OCI-LY7 (cell line): Measurements from ENCODE around the gene ZBTB40. TPM values are rescaled to one million over a fixed set of nuclear protein-coding genes. Genes with fewer than 3 reads are reported as not detected.

Source experiments
- BruUV-seq: library from RNA; stranded (reverse); fragments of 400-500 nt; replicated peaks from 2 replicates; lab custom pipeline; 2021; lab: Mats Ljungman, UMichigan
- CTCF ChIA-PET: fragments of 300-600 bp; sonication (Branson Sonifier 250); formaldehyde crosslinking; loops from one replicate; lab custom pipeline; 2022; ENCODE audit warnings: antibody characterized with exemption; ENCODE audit not compliant: unreplicated experiment; lab: Charles Lee
- POLR2A ChIA-PET: fragments of 300-600 bp; sonication (Branson Sonifier 250); formaldehyde crosslinking; loops from one replicate; lab custom pipeline; 2022; ENCODE audit warnings: antibody characterized with exemption; lab: Charles Lee
- DNase-seq: peaks from one replicate; pipeline ENCODE4 v3.0.0-alpha.2; 2015; ENCODE audit warnings: low spot score
- H2AFZ ChIP-seq: fragments of 200-600 bp; sonication (generic), shearing (Covaris generic); 2 replicates; pipeline ENCODE4 v1.6.1; 2014; ENCODE audit warnings: mild to moderate bottlenecking, antibody characterized with exemption, low read length, moderate library complexity
- H3K27ac ChIP-seq: fragments of 200-600 bp; sonication (generic); 2 replicates; pipeline ENCODE4 v1.5.1; 2014; ENCODE audit warnings: mixed run types, low read depth, mild to moderate bottlenecking, moderate library complexity, low read length, inconsistent platforms; ENCODE audit not compliant: poor library complexity, severe bottlenecking
- H3K36me3 ChIP-seq: fragments of 200-600 bp; sonication (generic); 2 replicates; pipeline ENCODE4 v1.6.1; 2014; ENCODE audit warnings: mild to moderate bottlenecking, antibody characterized with exemption, low read length, moderate library complexity, mixed read lengths; ENCODE audit not compliant: insufficient read depth
- H3K4me1 ChIP-seq: fragments of 200-600 bp; sonication (generic); 2 replicates; pipeline ENCODE4 v1.5.1; 2014; ENCODE audit warnings: mild to moderate bottlenecking, low read length; ENCODE audit not compliant: insufficient read depth, poor library complexity, severe bottlenecking
- H3K4me2 ChIP-seq: fragments of 200-600 bp; sonication (generic); 2 replicates; pipeline ENCODE4 v1.6.1; 2014; ENCODE audit warnings: mild to moderate bottlenecking, low read length
- H3K4me3 ChIP-seq: fragments of 200-600 bp; sonication (generic); 2 replicates; pipeline ENCODE4 v1.5.1; 2014; ENCODE audit warnings: mild to moderate bottlenecking, low read depth, low read length; ENCODE audit not compliant: poor library complexity, severe bottlenecking
- H3K79me2 ChIP-seq: fragments of 200-600 bp; sonication (generic); 2 replicates; pipeline ENCODE4 v1.6.1; 2016; ENCODE audit warnings: low read depth, mild to moderate bottlenecking, low read length, moderate library complexity, mixed read lengths; ENCODE audit not compliant: insufficient read depth
- H3K9me2 ChIP-seq: fragments of 200-600 bp; sonication (generic); 2 replicates; pipeline ENCODE4 v1.6.1; 2016; ENCODE audit warnings: mild to moderate bottlenecking, low read length, mixed read lengths; ENCODE audit not compliant: insufficient read depth
- H3K9me3 ChIP-seq: fragments of 200-600 bp; sonication (generic); 2 replicates; pipeline ENCODE4 v1.6.1; 2014; ENCODE audit warnings: mild to moderate bottlenecking, mixed run types, low read length, mixed read lengths
- H4K20me1 ChIP-seq: fragments of 200-600 bp; sonication (generic); 2 replicates; pipeline ENCODE4 v1.6.1; 2014; ENCODE audit warnings: mild to moderate bottlenecking, antibody characterized with exemption, low read length, moderate library complexity, mixed read lengths; ENCODE audit not compliant: insufficient read depth
- CTCF ChIP-seq: fragments of 200-600 bp; sonication (generic); conservative IDR thresholded peaks from 2 replicates; pipeline ENCODE4 v1.5.1; 2014; ENCODE audit warnings: mild to moderate bottlenecking, antibody characterized with exemption, low read length, moderate library complexity, mixed read lengths
- EZH2phosphoT487 ChIP-seq: fragments of 200-600 bp; sonication (generic); IDR thresholded peaks from 2 replicates; pipeline ENCODE4 v1.6.1; 2018; ENCODE audit warnings: low read depth, borderline replicate concordance, mild to moderate bottlenecking, mixed run types, antibody characterized with exemption, low read length, moderate library complexity, mixed read lengths
- intact Hi-C: fragments of 100-400 bp; cut with micrococcal nuclease; formaldehyde crosslinking; loops from one replicate; pipeline ENCODE4 v1.10.0; 2022; ENCODE audit not compliant: unreplicated experiment
- total RNA-seq, 2 experiments: library from RNA; depleted of rRNA in 1 of 2; stranded (reverse); fragments of >200 nt in 1 of 2; shearing (Covaris generic) in 1 of 2; gene quantifications; 2 replicates each; pipeline ENCODE4 v1.2.3, GENCODE V29; 2014 to 2022

Gene ZBTB40
- total RNA-seq, 2 experiments from 2014 or later, result 16.6 to 17.3 TPM

GRCh38 chr1:22410401-22410800 is 41.2 kb upstream of the ZBTB40 start:
- no peaks in the 10 kb centered on the region for H3K4me1 ChIP-seq
- no peak for DNase-seq
- ChIA-PET POLR2A (no interaction called here), CTCF (interaction anchor here (0.5 kb wide), 1 partner anchor 1415 kb away, joined by 9 read pairs; no protein-coding TSS in a partner anchor)
- intact Hi-C loops, result no loop called here
- no peaks in the 10 kb centered on the region for H3K9me2 ChIP-seq
- TF ChIP-seq EZH2phosphoT487, result no peak
- TF ChIP-seq CTCF, result no peak
- H3K27ac ChIP-seq, result no peak overlapping the region
- H3K4me2 ChIP-seq, result no peak overlapping the region
- no peak overlapping the region for H2AFZ ChIP-seq
- no peaks in the 10 kb centered on the region for H3K79me2 ChIP-seq
- H3K4me3 ChIP-seq, result no peak overlapping the region
- no peaks in the 10 kb centered on the region for H3K36me3 ChIP-seq
- H4K20me1 ChIP-seq, result no peaks in the 10 kb centered on the region
- H3K9me3 ChIP-seq, result no peaks in the 10 kb centered on the region
- BruUV-seq, result no TSS peak

- no peaks in the 10 kb centered on the region for H3K4me1 ChIP-seq
- no TSS peak for BruUV-seq
- no peak overlapping the region for H2AFZ ChIP-seq
- no peaks in the 10 kb centered on the region for H4K20me1 ChIP-seq
- H3K4me3 ChIP-seq, result no peak overlapping the region
- intact Hi-C loops, result no loop called here
- no peaks in the 10 kb centered on the region for H3K36me3 ChIP-seq
- H3K4me2 ChIP-seq, result no peak overlapping the region
- CTCF ChIA-PET, result no interaction called here
- no peaks in the 10 kb centered on the region for H3K9me3 ChIP-seq
- TF ChIP-seq EZH2phosphoT487, result no peak
- no peaks in the 10 kb centered on the region for H3K9me2 ChIP-seq
- POLR2A ChIA-PET, result no interaction called here
- H3K79me2 ChIP-seq, result no peaks in the 10 kb centered on the region
- no peak overlapping the region for H3K27ac ChIP-seq
- DNase-seq, result no peak
These were observed 40.6 kb upstream of the ZBTB40 start for GRCh38 chr1:22410928-22411495.

GRCh38 chr1:22411589-22411988 is 40.1 kb upstream of the ZBTB40 start:
- Histone ChIP-seq H2AFZ (no peak overlapping the region), H3K4me2 (no peak overlapping the region), H4K20me1 (no peaks in the 10 kb centered on the region), H3K4me3 (no peak overlapping the region), H3K27ac (no peak overlapping the region), H3K9me3 (no peaks in the 10 kb centered on the region), H3K9me2 (no peaks in the 10 kb centered on the region), H3K36me3 (no peaks in the 10 kb centered on the region), H3K4me1 (no peaks in the 10 kb centered on the region), H3K79me2 (no peaks in the 10 kb centered on the region)
- TF ChIP-seq CTCF, result no peak
- no TSS peak for BruUV-seq
- intact Hi-C loops, result no loop called here
- no peak for DNase-seq
- POLR2A ChIA-PET, result no interaction called here
- CTCF ChIA-PET, result no interaction called here
